Fibroblast of villous mesenchyme (primary cell): ENCODE results near the gene NUDT2. TPM values are rescaled to one million over a fixed set of nuclear protein-coding genes. Genes with fewer than 3 reads are reported as not detected.
"Not testable (repeated sequence)": the region's sequence is repeated elsewhere in the genome, so short reads cannot be mapped to it uniquely, and the experiment has no call there.

ENCODE experiments used
- DNase-seq: peaks from one replicate; pipeline ENCODE4 v3.0.0-alpha.2; 2010; ENCODE audit warnings: low read depth
- H3K4me3 ChIP-seq: 2 replicates; pipeline ENCODE4 v1.5.1; 2011; ENCODE audit warnings: low read depth, mild to moderate bottlenecking, low read length
- CTCF ChIP-seq: IDR thresholded peaks from 2 replicates; pipeline ENCODE4 v1.5.1; 2012; ENCODE audit warnings: low read depth, mild to moderate bottlenecking, low read length; ENCODE audit not compliant: insufficient read depth
- total RNA-seq: library from RNA; depleted of rRNA; stranded (reverse); fragments of >200 nt; gene quantifications from 2 replicates; pipeline ENCODE4 v1.2.3, GENCODE V29; 2012

NUDT2 gene
- total RNA-seq, result 21.6 and 30.2 TPM in 2 replicates

- H3K4me3 ChIP-seq, result peak within 1 kb of the TSS; percentile 93
- peak; percentile 100 for DNase-seq
- TF ChIP-seq CTCF, result no peak
These were observed at the start of gene NUDT2, which contains the start of gene KIF24 for GRCh38 chr9:34328987-34329832. NUDT2 (plus strand) TSS chr9:34329569; CDS start chr9:34339040, 9,471 bp downstream. KIF24 (minus strand) TSS chr9:34329268; CDS start chr9:34311346, 17,922 bp downstream.

- H3K4me3 ChIP-seq, result no peak overlapping the region
- TF ChIP-seq CTCF, result no peak
- no peak for DNase-seq
These were observed 47.3 kb upstream of the NUDT2 start for GRCh38 chr9:34282096-34282495.

- no peak for TF ChIP-seq CTCF
- no peak overlapping the region for H3K4me3 ChIP-seq
- DNase-seq, result no peak
These were observed 40.2 kb upstream of the NUDT2 start for GRCh38 chr9:34289159-34289558.

GRCh38 chr9:34291023-34291422 is 38.3 kb upstream of the NUDT2 start:
- no peak for TF ChIP-seq CTCF
- no peak for DNase-seq
- H3K4me3 ChIP-seq, result no peak overlapping the region

- H3K4me3 ChIP-seq, result no peak overlapping the region
- TF ChIP-seq CTCF, result no peak
- no peak for DNase-seq
These were observed 37.9 kb upstream of the NUDT2 start for GRCh38 chr9:34291423-34291822.

GRCh38 chr9:34292552-34292951 is 36.8 kb upstream of the NUDT2 start:
- TF ChIP-seq CTCF, result no peak
- no peak overlapping the region for H3K4me3 ChIP-seq
- no peak for DNase-seq

GRCh38 chr9:34301064-34301463 is 28.3 kb upstream of the NUDT2 start:
- H3K4me3 ChIP-seq, DNase-seq: not testable (repeated sequence)

GRCh38 chr9:34308316-34308715 is 21.1 kb upstream of the NUDT2 start:
- H3K4me3 ChIP-seq, DNase-seq: not testable (repeated sequence)
